Measurements from ENCODE around the gene CPNE2. TPM values are rescaled to one million over a fixed set of nuclear protein-coding genes. Genes with fewer than 3 reads are reported as not detected.

The CPNE2 gene
- polyA plus RNA-seq, 1 donor (not counting 4 experiments of a cell fraction or from before 2014, with no cell fraction given) = 26.5 TPM

GRCh38 chr16:57145046-57146021 is 53.0 kb downstream of the CPNE2 start:
- Histone ChIP-seq H3K4me3 (ENCODE audit: control insufficient read depth in 2 of 3, extremely low read depth in 1 of 3, insufficient read depth in 2 of 3, low read depth in 1 of 3, low read length in 3 of 3) (no peak overlapping the region), H3K9me3 (ENCODE audit: control insufficient read depth, low read depth, low read length) (no peaks in the 10 kb centered on the region), H3K4me2 (ENCODE audit: control insufficient read depth, extremely low read depth, insufficient read depth, low read depth, low read length) (no peak overlapping the region), H4K20me1 (ENCODE audit: control insufficient read depth, extremely low read depth, insufficient read depth, low read length) (no peaks in the 10 kb centered on the region), H3K27me3 (ENCODE audit: control insufficient read depth, extremely low read depth, insufficient read depth, low read length) (no peaks in the 10 kb centered on the region), H3K9ac (ENCODE audit: control insufficient read depth, extremely low read depth, insufficient read depth, low read length) (no peak overlapping the region), H3K79me2 (ENCODE audit: control insufficient read depth, insufficient read depth, low read length) (no peaks in the 10 kb centered on the region), H3K4me1 (ENCODE audit: control insufficient read depth, extremely low read depth, insufficient read depth, low read length) (peaks cover 19% of the 10 kb centered on the region), H2AFZ (ENCODE audit: control insufficient read depth, low read length) (no peak overlapping the region), H3K27ac (ENCODE audit: control insufficient read depth, insufficient read depth, low read length) (no peak overlapping the region), H3K36me3 (ENCODE audit: control insufficient read depth in 2 of 2, extremely low read depth in 1 of 2, insufficient read depth in 2 of 2, low read length in 2 of 2) (peaks cover 0 to 6% of the 10 kb centered on the region in 2 experiments), H3K9me1 (ENCODE audit: control insufficient read depth, extremely low read depth, insufficient read depth, low read length) (peaks cover 5% of the 10 kb centered on the region)
- DNase-seq (ENCODE audit: low read depth, low spot score) (no peak), FAIRE-seq (no peak)
- dilution Hi-C loops (cut with MboI; ENCODE audit: extremely low pct_ligation_motif_present, low sequenced_read_pairs) = no loop called here
- TF ChIP-seq CTCF (optimal IDR thresholded peaks at IDR 0.05 in 1 of 3, IDR thresholded peaks at IDR 0.05 in 1 of 3, conservative IDR thresholded peaks at IDR 0.05 in 1 of 3; ENCODE audit: extremely low read depth in 1 of 3, insufficient read depth in 2 of 3, low read length in 3 of 3) (no peak), EZH2 (IDR thresholded peaks at IDR 0.05; ENCODE audit: low read length) (no peak)

DNA sequence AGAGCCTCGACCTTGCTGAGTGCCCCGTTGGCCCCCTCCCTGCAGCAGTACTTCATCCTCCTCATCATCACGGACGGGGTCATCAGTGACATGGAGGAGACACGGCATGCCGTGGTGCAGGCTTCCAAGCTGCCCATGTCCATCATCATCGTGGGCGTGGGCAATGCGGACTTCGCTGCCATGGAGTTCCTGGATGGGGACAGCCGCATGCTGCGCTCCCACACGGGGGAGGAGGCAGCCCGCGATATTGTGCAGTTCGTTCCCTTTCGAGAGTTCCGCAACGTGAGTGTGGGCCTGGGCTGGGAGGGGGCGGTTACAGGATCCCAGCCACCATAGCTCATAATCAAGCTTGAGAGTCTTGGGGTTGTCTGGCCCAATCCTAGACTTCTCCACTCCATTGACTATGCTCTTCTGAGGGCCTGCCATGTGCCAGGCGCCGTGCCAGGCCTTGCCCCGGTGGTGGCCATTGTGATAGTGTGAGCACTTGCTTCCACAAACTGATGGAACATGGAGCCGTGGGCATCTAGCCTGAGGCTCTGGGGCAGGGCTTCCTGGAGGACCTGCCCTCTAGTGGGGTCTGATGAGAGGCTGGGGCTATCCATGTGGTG is 53.8 kb downstream of the CPNE2 start:
- dilution Hi-C loops (cut with MboI; ENCODE audit: extremely low pct_ligation_motif_present, low sequenced_read_pairs) = no loop called here
- TF ChIP-seq EZH2 (IDR thresholded peaks at IDR 0.05; ENCODE audit: low read length) (no peak), CTCF (optimal IDR thresholded peaks at IDR 0.05 in 1 of 3, IDR thresholded peaks at IDR 0.05 in 1 of 3, conservative IDR thresholded peaks at IDR 0.05 in 1 of 3; ENCODE audit: extremely low read depth in 1 of 3, insufficient read depth in 2 of 3, low read length in 3 of 3) (no peak)
- Histone ChIP-seq H3K9ac (ENCODE audit: control insufficient read depth, extremely low read depth, insufficient read depth, low read length) (no peak overlapping the region), H3K4me2 (ENCODE audit: control insufficient read depth, extremely low read depth, insufficient read depth, low read depth, low read length) (no peak overlapping the region), H2AFZ (ENCODE audit: control insufficient read depth, low read length) (no peak overlapping the region), H3K4me3 (ENCODE audit: control insufficient read depth in 2 of 3, extremely low read depth in 1 of 3, insufficient read depth in 2 of 3, low read depth in 1 of 3, low read length in 3 of 3) (no peak overlapping the region), H3K4me1 (ENCODE audit: control insufficient read depth, extremely low read depth, insufficient read depth, low read length) (peaks cover 16% of the 10 kb centered on the region), H3K9me3 (ENCODE audit: control insufficient read depth, low read depth, low read length) (no peaks in the 10 kb centered on the region), H3K27me3 (ENCODE audit: control insufficient read depth, extremely low read depth, insufficient read depth, low read length) (no peaks in the 10 kb centered on the region), H3K36me3 (ENCODE audit: control insufficient read depth in 2 of 2, extremely low read depth in 1 of 2, insufficient read depth in 2 of 2, low read length in 2 of 2) (peaks cover 0 to 6% of the 10 kb centered on the region in 2 experiments), H4K20me1 (ENCODE audit: control insufficient read depth, extremely low read depth, insufficient read depth, low read length) (no peaks in the 10 kb centered on the region), H3K9me1 (ENCODE audit: control insufficient read depth, extremely low read depth, insufficient read depth, low read length) (peaks cover 5% of the 10 kb centered on the region), H3K27ac (ENCODE audit: control insufficient read depth, insufficient read depth, low read length) (no peak overlapping the region), H3K79me2 (ENCODE audit: control insufficient read depth, insufficient read depth, low read length) (no peaks in the 10 kb centered on the region)
- no peak for DNase-seq (ENCODE audit: low read depth, low spot score)
- no peak for FAIRE-seq

All from keratinocyte (primary cell).